Stomach smooth muscle (tissue), 2 donors: Measurements from ENCODE around the gene ZNRF2.
"Not testable (repeated sequence)": the region's sequence is repeated elsewhere in the genome, so short reads cannot be mapped to it uniquely, and the experiment has no call there.

Experiments used
- H3K27ac ChIP-seq: one replicate; pipeline ENCODE4 v1.7.0; 2013; ENCODE audit warnings: mild to moderate bottlenecking, low read length, inconsistent platforms
- H3K27me3 ChIP-seq, 2 donors: one replicate each; pipeline ENCODE4 v1.7.0; 2013; ENCODE audit warnings: low read length in 2 of 2; ENCODE audit not compliant: insufficient read depth in 2 of 2, control insufficient read depth in 1 of 2
- H3K36me3 ChIP-seq, 2 donors: one replicate each; pipeline ENCODE4 v1.7.0; 2013; ENCODE audit warnings: low read length in 2 of 2; ENCODE audit not compliant: control insufficient read depth in 2 of 2, insufficient read depth in 2 of 2
- H3K4me1 ChIP-seq: one replicate; pipeline ENCODE4 v1.7.0; 2013; ENCODE audit warnings: low read length; ENCODE audit not compliant: control insufficient read depth, insufficient read depth
- H3K4me3 ChIP-seq, 2 donors: one replicate each; pipeline ENCODE4 v1.7.0; 2013; ENCODE audit warnings: low read length in 2 of 2
- H3K9ac ChIP-seq, 2 donors: one replicate each; pipeline ENCODE4 v1.7.0; 2013; ENCODE audit warnings: low read length in 2 of 2, mild to moderate bottlenecking in 1 of 2
- H3K9me3 ChIP-seq, 2 donors: one replicate each; pipeline ENCODE4 v1.7.0; 2013; ENCODE audit warnings: low read length in 2 of 2; ENCODE audit not compliant: control insufficient read depth in 2 of 2
- donor health status: healthy.
- donor health status: Pancreatic carcinoma.

Gene ZNRF2

DNA sequence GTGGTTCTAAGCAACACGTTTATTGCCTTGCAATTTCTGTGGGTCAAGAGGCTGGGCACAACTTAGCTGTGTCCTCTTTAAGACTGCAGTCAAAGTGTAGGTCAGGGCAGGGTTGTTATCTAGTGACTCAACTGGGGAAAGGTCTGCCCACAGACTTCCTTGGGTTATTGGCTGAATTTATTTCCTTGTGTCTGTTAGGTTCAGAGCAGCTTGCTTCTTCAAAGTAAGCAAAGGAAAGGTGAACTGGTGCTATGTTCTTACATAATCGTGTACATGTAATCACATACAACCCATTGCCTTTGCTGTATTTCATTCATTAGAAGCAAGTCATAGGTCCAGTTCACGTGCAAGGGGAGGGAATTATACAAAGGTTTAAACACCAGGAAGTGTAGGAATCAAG, 5.9 kb downstream of the ZNRF2 start:
- H3K36me3 ChIP-seq, H3K9me3 ChIP-seq, H3K4me1 ChIP-seq, H3K27ac ChIP-seq, H3K9ac ChIP-seq, H3K27me3 ChIP-seq, H3K4me3 ChIP-seq: not testable (repeated sequence)

DNA sequence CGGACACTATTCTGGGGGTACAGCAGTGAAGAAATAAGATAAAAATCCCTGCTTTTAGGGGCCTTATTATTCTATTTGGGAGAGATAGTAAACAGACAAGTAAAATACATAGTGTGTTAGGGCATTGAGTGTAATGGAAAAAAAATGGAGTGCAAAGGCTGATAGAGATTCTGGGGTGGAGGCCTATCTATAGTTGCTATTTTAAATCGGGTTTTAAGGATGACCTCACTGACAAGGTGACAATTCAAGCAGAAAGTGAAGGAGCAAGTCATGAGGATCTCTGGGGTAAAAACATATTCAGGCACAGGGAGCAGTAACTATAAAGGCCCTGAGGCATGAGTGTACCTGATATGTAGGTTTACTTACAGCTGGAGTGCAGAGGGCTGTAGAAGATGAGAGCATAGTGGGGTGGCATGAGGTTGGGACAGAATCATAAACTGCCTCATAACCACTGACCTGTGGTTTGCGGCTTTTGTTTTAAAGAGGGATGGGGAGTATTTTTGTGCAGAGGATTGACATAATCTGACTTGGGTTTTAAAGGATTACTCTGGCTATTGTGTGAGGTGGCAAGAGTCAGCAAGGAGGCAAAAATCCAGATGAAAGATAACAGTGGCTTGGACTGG, 8.1 kb downstream of the ZNRF2 start:
- H3K4me1 ChIP-seq, H3K4me3 ChIP-seq, H3K27ac ChIP-seq, H3K9me3 ChIP-seq, H3K36me3 ChIP-seq, H3K27me3 ChIP-seq, H3K9ac ChIP-seq: not testable (repeated sequence)

DNA sequence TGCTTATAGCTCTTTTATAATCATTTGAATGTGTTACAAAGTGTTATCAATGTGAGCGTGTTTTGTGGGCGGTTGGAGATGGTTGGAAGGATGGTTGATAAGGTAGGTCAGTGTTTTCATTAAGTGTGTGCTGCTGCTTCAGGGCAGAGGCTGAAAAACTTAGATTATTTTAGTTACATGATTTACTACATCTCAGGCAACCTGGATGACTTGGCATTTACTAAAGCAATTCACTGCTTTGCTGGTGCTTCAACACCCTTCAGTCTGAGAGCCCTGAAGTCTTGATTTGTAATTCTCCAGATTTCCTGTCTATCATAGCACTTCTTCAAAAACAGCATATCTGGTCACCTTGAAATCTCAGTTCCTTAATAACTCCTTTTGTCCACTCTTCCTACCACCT, 11.9 kb downstream of the ZNRF2 start:
- H3K27ac ChIP-seq, H3K4me1 ChIP-seq, H3K9ac ChIP-seq: not testable (repeated sequence)

DNA sequence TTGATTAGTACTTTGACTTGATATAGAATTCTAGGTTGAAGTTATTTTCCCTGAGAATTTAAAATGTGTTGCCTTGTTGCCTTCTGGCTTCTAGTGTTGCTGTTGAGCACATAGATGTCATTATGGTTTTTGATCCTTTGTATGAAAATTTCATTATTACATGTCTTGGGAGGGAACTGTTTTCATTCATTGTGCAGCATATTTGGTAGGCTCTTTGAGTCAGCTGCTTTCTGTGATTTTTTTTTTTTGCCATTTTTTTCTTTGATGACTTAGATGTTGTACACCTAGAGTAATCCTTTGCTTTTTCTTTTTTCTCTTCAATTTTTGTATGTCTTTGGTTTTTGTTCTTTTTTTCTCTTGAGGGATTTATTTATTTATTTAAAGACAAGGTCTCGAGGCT, 13.1 kb downstream of the ZNRF2 start:
- not testable (repeated sequence) for H3K9ac ChIP-seq, H3K36me3 ChIP-seq, H3K4me3 ChIP-seq, H3K27me3 ChIP-seq, H3K4me1 ChIP-seq, H3K27ac ChIP-seq, H3K9me3 ChIP-seq

More for the DNA sequence above, 11.9 kb downstream of the ZNRF2 start:
- not testable (repeated sequence) for H3K27me3 ChIP-seq, H3K9me3 ChIP-seq, H3K36me3 ChIP-seq, H3K4me3 ChIP-seq

GRCh38 chr7:30298409-30298808, 14.0 kb downstream of the ZNRF2 start:
- H3K27ac ChIP-seq, H3K27me3 ChIP-seq: not testable (repeated sequence)

GRCh38 chr7:30301751-30302150, 17.4 kb downstream of the ZNRF2 start:
- H3K27ac ChIP-seq: no peak overlapping the region
- no peak overlapping the region for H3K9ac ChIP-seq
- peaks cover 3% of the 10 kb centered on the region for H3K4me1 ChIP-seq
- H3K9me3 ChIP-seq: no peaks in the 10 kb centered on the region
- no peaks in the 10 kb centered on the region for H3K36me3 ChIP-seq
- no peaks in the 10 kb centered on the region for H3K27me3 ChIP-seq
- no peak overlapping the region for H3K4me3 ChIP-seq

More at GRCh38 chr7:30298409-30298808, 14.0 kb downstream of the ZNRF2 start:
- not testable (repeated sequence) for H3K4me1 ChIP-seq, H3K4me3 ChIP-seq, H3K36me3 ChIP-seq, H3K9me3 ChIP-seq, H3K9ac ChIP-seq

- peaks cover 3% of the 10 kb centered on the region for H3K4me1 ChIP-seq
- no peak overlapping the region for H3K27ac ChIP-seq
- H3K9me3 ChIP-seq: no peaks in the 10 kb centered on the region
Measured at GRCh38 chr7:30302656-30303311, 18.4 kb downstream of the ZNRF2 start.

GRCh38 chr7:30303312-30304039, 19.1 kb downstream of the ZNRF2 start:
- no peaks in the 10 kb centered on the region for H3K36me3 ChIP-seq
- H3K27me3 ChIP-seq: no peaks in the 10 kb centered on the region
- H3K9ac ChIP-seq: no peak overlapping the region
- H3K9me3 ChIP-seq: no peaks in the 10 kb centered on the region
- no peak overlapping the region for H3K4me3 ChIP-seq
- H3K4me1 ChIP-seq: peaks cover 3% of the 10 kb centered on the region
- H3K27ac ChIP-seq: no peak overlapping the region

More at GRCh38 chr7:30302656-30303311, 18.4 kb downstream of the ZNRF2 start:
- no peaks in the 10 kb centered on the region for H3K36me3 ChIP-seq
- H3K4me3 ChIP-seq: no peak overlapping the region
- H3K9ac ChIP-seq: no peak overlapping the region
- H3K27me3 ChIP-seq: no peaks in the 10 kb centered on the region

GRCh38 chr7:30304177-30304884, 19.9 kb downstream of the ZNRF2 start:
- no peak overlapping the region for H3K27ac ChIP-seq
- H3K9ac ChIP-seq: no peak overlapping the region
- no peak overlapping the region for H3K4me3 ChIP-seq
- H3K36me3 ChIP-seq: no peaks in the 10 kb centered on the region
- H3K27me3 ChIP-seq: no peaks in the 10 kb centered on the region
- H3K9me3 ChIP-seq: no peaks in the 10 kb centered on the region
- peaks cover 3% of the 10 kb centered on the region for H3K4me1 ChIP-seq

GRCh38 chr7:30306976-30307375, 22.6 kb downstream of the ZNRF2 start:
- no peaks in the 10 kb centered on the region for H3K27me3 ChIP-seq
- H3K4me3 ChIP-seq: no peak overlapping the region
- H3K36me3 ChIP-seq: no peaks in the 10 kb centered on the region
- H3K27ac ChIP-seq: no peak overlapping the region
- H3K9me3 ChIP-seq: no peaks in the 10 kb centered on the region
- H3K9ac ChIP-seq: no peak overlapping the region
- peaks cover 3% of the 10 kb centered on the region for H3K4me1 ChIP-seq
